HG03280 (cell line): ENCODE data around the gene FAS.

Source experiments
- ATAC-seq: cut with Tn5 transposase; IDR thresholded peaks from one replicate; pipeline ENCODE4 v1.9.1; 2021; ENCODE audit warnings: mild to moderate bottlenecking, moderate library complexity; ENCODE audit not compliant: unreplicated experiment

Gene FAS

GRCh38 chr10:89032141-89032891 is 41.7 kb downstream of the FAS start:
- ATAC-seq, result no peak

DNA sequence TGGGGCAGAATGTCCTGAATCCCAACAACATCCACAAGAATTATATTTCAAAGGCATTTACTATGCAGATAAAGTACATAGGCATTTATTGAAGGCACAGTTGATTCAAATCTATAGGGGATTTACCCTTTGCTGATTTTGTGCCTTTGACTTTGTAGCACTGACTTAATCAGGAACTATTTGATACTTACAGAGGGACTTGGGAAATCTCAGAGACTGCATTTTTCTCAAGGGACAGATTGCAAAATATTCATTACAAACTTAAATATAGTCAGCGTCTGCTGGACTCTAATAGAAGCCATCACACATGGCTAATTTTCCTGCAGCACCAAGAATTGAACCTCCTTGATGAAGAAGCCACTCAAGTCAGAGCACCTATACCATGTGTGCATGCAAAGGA is 44.9 kb downstream of the FAS start:
- ATAC-seq, result no peak

DNA sequence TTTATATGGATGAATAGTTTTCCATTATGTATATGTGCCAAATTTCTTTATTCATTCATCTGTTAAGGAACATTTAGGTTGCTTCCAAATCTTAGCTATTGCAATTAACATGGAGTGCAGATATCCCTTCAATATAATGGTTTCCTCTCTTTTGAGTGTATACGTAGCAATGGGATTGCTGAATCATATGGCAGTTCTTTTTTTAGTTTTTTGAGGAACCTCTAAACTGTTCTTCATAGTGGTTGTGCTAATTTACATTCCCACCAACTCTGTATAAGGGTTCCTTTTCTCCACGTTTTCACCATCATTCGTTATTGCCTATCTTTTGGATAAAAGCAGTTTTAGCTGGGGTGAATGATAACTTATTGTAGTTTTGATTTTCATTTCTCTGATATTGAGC is 46.5 kb downstream of the FAS start:
- no peak for ATAC-seq

GRCh38 chr10:89042562-89042961 is 52.0 kb downstream of the FAS start:
- no peak for ATAC-seq

DNA sequence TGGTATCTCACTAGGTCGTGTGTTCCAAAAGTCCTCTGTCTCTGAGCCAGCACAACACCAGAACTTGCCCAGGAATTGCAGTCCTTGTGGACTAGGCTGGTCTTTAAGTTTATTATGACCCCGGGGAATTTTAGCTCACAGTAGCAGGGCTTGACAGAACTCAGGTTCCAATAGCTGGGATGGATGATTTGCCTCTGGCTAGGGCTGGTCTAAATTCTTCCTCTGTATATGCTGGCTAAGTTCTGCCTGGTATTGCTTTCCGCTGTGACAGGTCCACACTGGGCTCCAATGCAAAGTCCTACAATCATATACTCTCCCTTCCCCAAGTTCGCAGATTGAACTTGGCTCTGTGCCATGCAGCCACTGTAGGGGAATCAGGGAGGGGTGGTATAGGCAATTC is 52.5 kb downstream of the FAS start:
- no peak for ATAC-seq

- ATAC-seq, result no peak
These were observed 56.8 kb downstream of the FAS start for GRCh38 chr10:89047397-89047796.

GRCh38 chr10:89051593-89051992 is 61.0 kb downstream of the FAS start:
- ATAC-seq, result no peak

DNA sequence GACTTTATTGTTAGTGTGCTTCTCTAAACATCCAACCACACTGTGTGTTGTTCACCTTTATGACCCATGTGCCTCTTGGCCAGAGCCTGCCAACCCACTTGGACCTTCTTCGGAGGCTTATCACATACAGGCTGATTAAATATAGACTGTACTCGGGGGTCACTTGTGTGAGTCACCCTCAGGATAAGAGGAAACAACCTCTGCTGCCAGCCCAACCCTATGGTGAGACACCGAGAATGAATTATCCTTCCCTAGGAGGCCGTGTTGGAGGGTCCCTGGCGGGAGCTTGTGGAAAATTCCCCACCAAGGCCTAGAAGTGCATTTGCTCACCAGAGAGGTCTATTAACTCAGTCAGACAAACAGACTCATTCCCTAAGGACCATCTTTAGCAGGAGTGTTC is 63.0 kb downstream of the FAS start:
- ATAC-seq, result no peak

DNA sequence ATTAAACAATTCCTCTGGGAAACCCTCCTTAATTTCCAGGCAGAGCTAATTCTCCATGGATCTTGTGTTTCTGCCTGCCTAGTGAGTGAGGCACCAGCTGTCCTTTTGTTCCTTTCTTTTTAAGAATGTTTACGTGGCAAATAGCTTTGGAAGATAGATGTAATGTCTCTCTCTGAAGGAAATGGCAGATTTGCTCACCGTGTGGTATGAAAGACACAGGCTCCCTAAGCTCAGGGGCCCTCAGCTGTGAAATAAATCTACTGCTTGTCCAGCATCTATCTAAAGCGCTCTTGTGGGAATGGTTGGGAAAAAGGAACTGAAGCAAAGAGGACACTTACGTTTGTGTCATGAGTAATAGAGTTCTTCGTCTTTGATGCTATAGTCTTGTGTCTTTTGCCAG is 64.6 kb downstream of the FAS start:
- no peak for ATAC-seq

- no peak for ATAC-seq
These were observed 72.3 kb downstream of the FAS start for GRCh38 chr10:89062861-89063260.

DNA sequence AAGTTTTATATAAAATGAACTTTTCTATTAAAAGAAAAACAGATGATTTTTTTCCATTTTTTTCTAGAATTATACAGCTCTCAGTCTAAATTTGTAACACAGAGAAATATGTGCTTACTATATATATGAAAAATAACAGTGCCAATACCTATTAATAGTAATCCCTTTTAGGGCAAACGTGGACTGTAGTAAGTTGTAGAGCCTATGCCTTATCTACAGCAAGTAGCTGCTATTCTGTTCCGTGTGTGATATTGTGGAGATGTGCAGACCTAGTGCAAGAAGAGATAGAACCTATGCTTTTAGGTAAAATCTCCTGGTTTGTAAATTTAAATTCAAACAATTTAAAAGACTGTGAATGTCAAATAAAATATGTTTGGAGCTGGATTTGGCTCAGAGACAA is 72.9 kb downstream of the FAS start:
- ATAC-seq, result no peak

- no peak for ATAC-seq
These were observed 74.2 kb downstream of the FAS start for GRCh38 chr10:89064748-89065147.
